OCI-LY7 (cell line): ENCODE measurements around the gene LIPH.
A peak's percentile ranks its signal among the peaks of the same experiment; 100 is the strongest.

Source experiments
- EZH2phosphoT487 ChIP-seq: fragments of 200-600 bp; sonication (generic); IDR thresholded peaks from 2 replicates; pipeline ENCODE4 v1.6.1; 2018; ENCODE audit warnings: low read depth, borderline replicate concordance, mild to moderate bottlenecking, mixed run types, antibody characterized with exemption, low read length, moderate library complexity, mixed read lengths
- TF ChIP-seq, protein P1 (sequence below): fragments of 200-600 bp; sonication (generic); conservative IDR thresholded peaks from 2 replicates; pipeline ENCODE4 v1.5.1; 2014; ENCODE audit warnings: mild to moderate bottlenecking, antibody characterized with exemption, low read length, moderate library complexity, mixed read lengths

DNA sequence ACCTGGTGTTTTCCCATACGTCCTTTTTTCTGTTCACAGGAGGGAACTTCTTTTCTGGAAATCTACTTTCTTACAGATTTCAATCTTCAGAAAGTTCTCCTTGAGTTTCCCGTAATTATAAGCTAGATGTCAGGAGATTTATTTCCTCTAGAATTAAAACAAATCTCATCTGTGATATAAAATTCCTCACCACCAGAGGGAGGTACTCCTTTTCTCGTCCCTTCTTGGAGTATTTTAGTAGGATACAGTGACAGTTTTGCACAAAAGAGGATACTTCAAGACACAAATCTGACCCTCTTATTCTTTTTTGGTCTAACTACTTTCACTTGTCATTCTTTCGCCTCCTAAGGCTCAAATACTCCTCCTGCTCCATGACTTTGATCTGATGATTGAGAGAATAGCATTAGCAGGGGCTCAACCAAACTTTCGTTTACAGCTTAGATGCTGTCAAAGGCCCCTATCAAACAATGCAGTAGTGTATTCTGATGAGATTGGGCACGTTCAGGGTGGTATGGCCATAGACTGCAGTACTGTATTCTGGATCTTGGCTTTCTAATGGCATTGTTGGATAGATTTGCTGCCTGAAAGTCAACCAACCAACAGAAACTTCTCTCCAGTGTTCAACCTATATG, 91.6 kb downstream of the LIPH start:
- TF ChIP-seq, protein P1, sequence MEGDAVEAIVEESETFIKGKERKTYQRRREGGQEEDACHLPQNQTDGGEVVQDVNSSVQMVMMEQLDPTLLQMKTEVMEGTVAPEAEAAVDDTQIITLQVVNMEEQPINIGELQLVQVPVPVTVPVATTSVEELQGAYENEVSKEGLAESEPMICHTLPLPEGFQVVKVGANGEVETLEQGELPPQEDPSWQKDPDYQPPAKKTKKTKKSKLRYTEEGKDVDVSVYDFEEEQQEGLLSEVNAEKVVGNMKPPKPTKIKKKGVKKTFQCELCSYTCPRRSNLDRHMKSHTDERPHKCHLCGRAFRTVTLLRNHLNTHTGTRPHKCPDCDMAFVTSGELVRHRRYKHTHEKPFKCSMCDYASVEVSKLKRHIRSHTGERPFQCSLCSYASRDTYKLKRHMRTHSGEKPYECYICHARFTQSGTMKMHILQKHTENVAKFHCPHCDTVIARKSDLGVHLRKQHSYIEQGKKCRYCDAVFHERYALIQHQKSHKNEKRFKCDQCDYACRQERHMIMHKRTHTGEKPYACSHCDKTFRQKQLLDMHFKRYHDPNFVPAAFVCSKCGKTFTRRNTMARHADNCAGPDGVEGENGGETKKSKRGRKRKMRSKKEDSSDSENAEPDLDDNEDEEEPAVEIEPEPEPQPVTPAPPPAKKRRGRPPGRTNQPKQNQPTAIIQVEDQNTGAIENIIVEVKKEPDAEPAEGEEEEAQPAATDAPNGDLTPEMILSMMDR = peak; percentile 66
- no peak for TF ChIP-seq EZH2phosphoT487
